Body of pancreas (tissue), 4 donors: ENCODE results near the gene RSRC1. TPM values are rescaled to one million over a fixed set of nuclear protein-coding genes. Genes with fewer than 3 reads are reported as not detected.

Experiments used
- ATAC-seq: fragments of 150-250 bp; one replicate; pipeline ENCODE4 v1.9.1; 2016
- DNase-seq, 4 donors: peaks; one replicate each; pipeline ENCODE4 v3.0.0-alpha.2; 2019
- H3K27ac ChIP-seq, 4 donors: fragments of 200-600 bp; sonication (generic); 1 replicate in 3 of 4; 2 replicates in 1 of 4; pipeline versions ENCODE4 v1.5.1 to v1.6.1; 2016 to 2019; ENCODE audit warnings: mild to moderate bottlenecking in 1 of 4, mixed read lengths in 1 of 4, moderate library complexity in 1 of 4
- H3K27me3 ChIP-seq, 2 donors: fragments of 200-600 bp; sonication (generic); one replicate each; pipeline ENCODE4 v1.6.0; 2016; ENCODE audit warnings: mild to moderate bottlenecking in 1 of 2
- H3K36me3 ChIP-seq, 2 donors: fragments of 200-600 bp; sonication (generic); replicated peaks in 1 of 2; 2 replicates each; pipeline ENCODE4 v1.5.1; 2016; ENCODE audit warnings: low read depth in 2 of 2; ENCODE audit not compliant: insufficient read depth in 1 of 2
- H3K4me1 ChIP-seq: fragments of 200-600 bp; sonication (generic); one replicate; pipeline ENCODE4 v1.6.0; 2016
- H3K4me3 ChIP-seq, 2 donors: fragments of 200-600 bp; sonication (generic); 1 replicate in 1 of 2; 2 replicates in 1 of 2; pipeline ENCODE4 v1.5.1; 2016 to 2019
- H3K9me3 ChIP-seq, 3 donors: fragments of 200-600 bp; sonication (generic); 1 replicate in 2 of 3; 2 replicates in 1 of 3; pipeline ENCODE4 v1.5.1; 2016
- CTCF ChIP-seq, 7 experiments: fragments of 450-650 bp in 4 of 7; fragments of 200-600 bp in 3 of 7; sonication (generic) in 3 of 7; IDR thresholded peaks; one replicate each; pipeline ENCODE4 v1.5.1; 2016 to 2019; ENCODE audit warnings: antibody characterized with exemption in 7 of 7
- POLR2A ChIP-seq, 3 donors: fragments of 450-650 bp; IDR thresholded peaks; one replicate each; pipeline ENCODE4 v1.6.1; 2016; ENCODE audit warnings: antibody characterized with exemption in 3 of 3, mild to moderate bottlenecking in 2 of 3
- WGBS, 2 donors: methylation state at CpG; one replicate each; pipeline ENCODE4 v1.1.5; 2017; 5-methylcytosine and 5-hydroxymethylcytosine counted together
- intact Hi-C: fragments of 100-400 bp; cut with DNase I; formaldehyde crosslinking; loops from one replicate; pipeline ENCODE4 v1.15.1; 2023
- total RNA-seq, 2 donors: library from RNA; depleted of rRNA; stranded (reverse); fragments of >200 nt; gene quantifications; one replicate each; pipeline ENCODE4 v1.1.0, GENCODE V29; 2016

RSRC1 gene
- total RNA-seq, 2 donors from 2014 or later, result 18.5 to 21.5 TPM

GRCh38 chr3:158552124-158552523 lies 442.2 kb downstream of the RSRC1 start:
- intact Hi-C loops, result no loop called here
- TF ChIP-seq POLR2A (IDR thresholded peaks at IDR 0.05), result no peak
- no peak for TF ChIP-seq CTCF (IDR thresholded peaks at IDR 0.05)
- WGBS, 2 donors, result 71 to 79% methylated on average over 2 of the region's 2 CpGs

GRCh38 chr3:158559504-158559903 lies 449.6 kb downstream of the RSRC1 start:
- H3K9me3 ChIP-seq, result no peaks in the 10 kb centered on the region
- ATAC-seq (no peak), DNase-seq (no peak)
- no peaks in the 10 kb centered on the region for H3K4me1 ChIP-seq
- WGBS, 2 donors, result 58 to 75% methylated on average over 4 of the region's 4 CpGs
- no peaks in the 10 kb centered on the region for H3K27me3 ChIP-seq
- no peaks in the 10 kb centered on the region for H3K36me3 ChIP-seq
- TF ChIP-seq CTCF (IDR thresholded peaks at IDR 0.05) (no peak), POLR2A (IDR thresholded peaks at IDR 0.05) (no peak)
- no peak overlapping the region for H3K27ac ChIP-seq
- intact Hi-C loops, result no loop called here
- no peak overlapping the region for H3K4me3 ChIP-seq

More at GRCh38 chr3:158552124-158552523, 442.2 kb downstream of the RSRC1 start:
- H3K36me3 ChIP-seq, result no peaks in the 10 kb centered on the region
- ATAC-seq (no peak), DNase-seq (no peak)
- no peaks in the 10 kb centered on the region for H3K27me3 ChIP-seq
- no peak overlapping the region for H3K27ac ChIP-seq
- H3K4me3 ChIP-seq, result no peak overlapping the region
- no peaks in the 10 kb centered on the region for H3K9me3 ChIP-seq
- H3K4me1 ChIP-seq, result no peaks in the 10 kb centered on the region

GRCh38 chr3:158560979-158561378 lies 451.1 kb downstream of the RSRC1 start:
- H3K36me3 ChIP-seq, result no peaks in the 10 kb centered on the region
- 95% methylated on average over 1 of the region's 1 CpG for WGBS, 2 donors

GRCh38 chr3:158562674-158563073 lies 452.8 kb downstream of the RSRC1 start:
- Histone ChIP-seq H3K4me3 (no peak overlapping the region), H3K27ac (no peak overlapping the region), H3K27me3 (no peaks in the 10 kb centered on the region), H3K9me3 (no peaks in the 10 kb centered on the region), H3K36me3 (no peaks in the 10 kb centered on the region), H3K4me1 (no peaks in the 10 kb centered on the region)
- ATAC-seq (no peak), DNase-seq (no peak)
- WGBS, 2 donors, result 67 to 74% methylated on average over 5 of the region's 5 CpGs
- TF ChIP-seq POLR2A (IDR thresholded peaks at IDR 0.05), result no peak
- TF ChIP-seq CTCF (IDR thresholded peaks at IDR 0.05), result no peak
- intact Hi-C loops, result no loop called here

More at GRCh38 chr3:158560979-158561378, 451.1 kb downstream of the RSRC1 start:
- intact Hi-C loops, result no loop called here
- TF ChIP-seq POLR2A (IDR thresholded peaks at IDR 0.05) (no peak), CTCF (IDR thresholded peaks at IDR 0.05) (no peak)
- no peak for ATAC-seq
- no peaks in the 10 kb centered on the region for H3K9me3 ChIP-seq
- no peak overlapping the region for H3K27ac ChIP-seq
- H3K4me1 ChIP-seq, result no peaks in the 10 kb centered on the region
- H3K4me3 ChIP-seq, result no peak overlapping the region
- no peaks in the 10 kb centered on the region for H3K27me3 ChIP-seq
- DNase-seq, result no peak

GRCh38 chr3:158563076-158563475 lies 453.2 kb downstream of the RSRC1 start:
- intact Hi-C loops, result no loop called here
- Histone ChIP-seq H3K9me3 (no peaks in the 10 kb centered on the region), H3K27ac (no peak overlapping the region), H3K4me3 (no peak overlapping the region), H3K27me3 (no peaks in the 10 kb centered on the region), H3K36me3 (no peaks in the 10 kb centered on the region), H3K4me1 (no peaks in the 10 kb centered on the region)
- ATAC-seq (no peak), DNase-seq (no peak)
- no peak for TF ChIP-seq POLR2A (IDR thresholded peaks at IDR 0.05)
- TF ChIP-seq CTCF (IDR thresholded peaks at IDR 0.05), result no peak
